Activated T-cell treated with anti-CD3 and anti-CD28 coated beads, Interleukin-2, amount 50 U/mL, for 4 hours (primary cell): ENCODE data around the gene CCDC51. TPM values are rescaled to one million over a fixed set of nuclear protein-coding genes. Genes with fewer than 3 reads are reported as not detected.
"Not testable (repeated sequence)": the region's sequence is repeated elsewhere in the genome, so short reads cannot be mapped to it uniquely, and the experiment has no call there.

Experiments
- ATAC-seq, 2 donors: fragments of 200-7000 bp; cut with Tn5 transposase; one replicate each; pipeline ENCODE4 v1.10.0; 2021
- DNase-seq: peaks from one replicate; pipeline ENCODE4 v3.0.0-alpha.2; 2020
- H3K27me3 Mint-ChIP-seq: one replicate; pipeline ENCODE4 v1.8.0; 2021; ENCODE audit warnings: low read depth, mixed read lengths
- H3K36me3 Mint-ChIP-seq: one replicate; pipeline ENCODE4 v1.8.0; 2022; ENCODE audit warnings: mixed read lengths; ENCODE audit not compliant: insufficient read depth
- H3K4me1 Mint-ChIP-seq: one replicate; pipeline ENCODE4 v1.8.0; 2021; ENCODE audit warnings: low read depth, mixed read lengths
- H3K4me3 Mint-ChIP-seq: one replicate; pipeline ENCODE4 v1.8.0; 2021; ENCODE audit warnings: mild to moderate bottlenecking, moderate library complexity, mixed read lengths
- H3K9me3 Mint-ChIP-seq: one replicate; pipeline ENCODE4 v1.8.0; 2021; ENCODE audit warnings: mixed read lengths
- total RNA-seq, 3 donors: library from RNA; stranded (reverse); gene quantifications; one replicate each; pipeline ENCODE4 v1.2.1, GENCODE V29; 2021

Gene CCDC51
- total RNA-seq, 3 donors from 2014 or later: 21.7 to 29.4 (median 24.7) TPM

DNA sequence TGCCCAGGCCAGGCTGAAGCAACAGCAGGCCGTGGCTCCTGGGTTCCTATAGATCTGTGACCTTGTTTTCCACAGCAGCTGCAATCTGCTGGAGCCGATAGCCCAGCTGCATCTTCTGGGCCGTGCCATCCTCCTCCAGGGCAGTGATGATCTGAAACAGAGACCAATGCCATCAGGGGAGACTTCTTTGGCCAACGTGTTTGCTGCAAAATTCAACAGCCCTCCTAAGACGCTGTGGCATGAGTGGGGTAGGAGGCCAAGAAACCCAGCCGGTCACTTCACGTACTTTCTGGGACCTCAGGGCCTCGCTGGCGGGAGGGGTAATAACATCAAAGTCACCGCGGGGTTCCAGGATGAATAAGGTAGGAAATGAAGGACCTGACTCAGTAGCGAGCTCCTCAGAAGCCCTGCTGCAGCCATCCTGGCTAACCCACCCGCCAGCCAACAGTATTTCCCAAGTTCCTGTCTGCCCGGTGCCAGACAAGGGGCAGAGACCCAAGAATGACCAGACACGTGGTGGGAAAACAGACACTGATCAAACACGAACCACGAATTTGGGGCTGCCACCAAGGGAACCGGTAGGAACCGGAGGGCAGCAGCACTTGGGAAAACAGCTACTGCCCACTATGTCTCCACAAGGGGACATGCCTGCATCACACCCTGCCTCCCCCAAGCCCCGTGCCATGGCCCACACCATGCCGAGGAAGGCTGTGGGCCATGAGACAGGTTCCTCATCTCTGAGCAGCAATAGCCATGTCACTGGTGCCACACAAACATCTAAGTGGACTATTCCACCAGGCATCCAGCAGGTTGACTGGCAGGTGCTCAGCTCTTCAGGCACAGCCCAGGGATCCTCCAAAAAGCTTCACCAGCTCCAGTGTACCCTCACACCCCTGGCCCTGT, 35.2 kb downstream of the CCDC51 start:
- H3K36me3 Mint-ChIP-seq: no peaks in the 10 kb centered on the region
- no peak overlapping the region for H3K4me3 Mint-ChIP-seq
- no peaks in the 10 kb centered on the region for H3K4me1 Mint-ChIP-seq
- no peaks in the 10 kb centered on the region for H3K9me3 Mint-ChIP-seq
- ATAC-seq (no peak), DNase-seq (no peak)
- no peaks in the 10 kb centered on the region for H3K27me3 Mint-ChIP-seq

GRCh38 chr3:48403533-48404439, 36.1 kb downstream of the CCDC51 start:
- no peak for DNase-seq
- Mint-ChIP-seq H3K4me3 (no peak overlapping the region), H3K4me1 (no peaks in the 10 kb centered on the region), H3K9me3 (no peaks in the 10 kb centered on the region), H3K27me3 (no peaks in the 10 kb centered on the region), H3K36me3 (no peaks in the 10 kb centered on the region)
- ATAC-seq: no peak

- Mint-ChIP-seq H3K27me3 (no peaks in the 10 kb centered on the region), H3K4me1 (no peaks in the 10 kb centered on the region), H3K4me3 (no peak overlapping the region), H3K9me3 (no peaks in the 10 kb centered on the region), H3K36me3 (no peaks in the 10 kb centered on the region)
- DNase-seq: no peak
- no peak for ATAC-seq
Measured at GRCh38 chr3:48402907-48403306, 37.0 kb downstream of the CCDC51 start.

- Mint-ChIP-seq H3K4me1 (no peaks in the 10 kb centered on the region), H3K36me3 (no peaks in the 10 kb centered on the region), H3K9me3 (no peaks in the 10 kb centered on the region), H3K27me3 (no peaks in the 10 kb centered on the region), H3K4me3 (no peak overlapping the region)
- ATAC-seq: no peak
- no peak for DNase-seq
Measured at GRCh38 chr3:48402281-48402732, 37.6 kb downstream of the CCDC51 start.

DNA sequence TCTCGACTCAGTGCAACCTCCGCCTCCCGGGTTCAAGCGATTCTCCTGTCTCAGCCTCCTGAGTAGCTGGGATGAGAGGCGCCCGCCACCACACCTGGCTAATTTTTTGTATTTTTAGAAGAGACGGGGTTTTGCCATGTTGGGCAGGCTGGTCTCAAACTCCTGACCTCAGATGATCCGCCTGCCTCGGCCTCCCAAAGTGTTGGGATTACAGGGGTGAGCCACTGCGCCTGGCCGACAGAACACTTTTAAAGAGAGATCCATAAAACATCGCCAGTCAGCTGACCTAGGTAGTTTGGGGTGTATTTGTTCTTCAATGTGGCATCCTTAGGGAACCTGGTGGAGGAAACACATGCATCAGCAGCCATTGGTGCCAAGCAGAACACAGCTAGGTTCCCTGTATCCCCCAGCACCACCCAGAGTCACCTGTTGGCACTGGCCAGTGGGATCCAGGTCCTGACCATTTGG, 38.5 kb downstream of the CCDC51 start:
- not testable (repeated sequence) for DNase-seq

DNA sequence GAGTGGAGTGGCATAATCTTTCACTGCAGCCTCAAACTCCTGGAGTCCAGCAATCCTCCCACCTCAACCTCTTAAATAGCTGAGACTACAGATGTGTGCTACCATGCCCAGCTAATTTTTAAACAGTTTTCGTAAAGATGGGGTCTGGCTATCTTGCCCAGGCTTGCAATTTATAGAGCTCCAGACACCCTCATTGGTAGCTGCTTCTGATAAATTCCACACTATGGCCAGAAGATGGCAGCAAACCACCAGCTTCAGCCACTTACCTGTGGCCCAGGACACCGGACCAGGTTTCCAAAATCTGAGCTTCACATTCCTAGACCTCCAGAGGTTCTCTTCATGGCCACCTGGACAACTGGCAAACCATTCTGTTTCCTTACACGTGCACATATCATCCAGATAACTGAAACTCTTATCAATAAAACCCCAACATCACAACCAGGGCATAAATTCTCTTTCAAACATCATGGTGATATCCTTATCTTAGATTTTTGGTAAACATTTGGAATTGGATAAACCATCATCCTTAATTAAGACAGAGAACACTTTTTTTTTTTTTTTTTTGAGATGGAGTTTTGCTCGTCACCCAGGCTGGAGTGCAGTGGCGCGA, 39.0 kb downstream of the CCDC51 start:
- ATAC-seq (peak; percentile 81 to 84), DNase-seq (peak; percentile 59)
- Mint-ChIP-seq H3K9me3 (no peaks in the 10 kb centered on the region), H3K36me3 (no peaks in the 10 kb centered on the region), H3K27me3 (peaks cover under 1% of the 10 kb centered on the region), H3K4me3 (no peak overlapping the region), H3K4me1 (no peaks in the 10 kb centered on the region)

More for the DNA sequence above, 38.5 kb downstream of the CCDC51 start:
- not testable (repeated sequence) for H3K4me1 Mint-ChIP-seq, H3K36me3 Mint-ChIP-seq, ATAC-seq, H3K27me3 Mint-ChIP-seq, H3K9me3 Mint-ChIP-seq, H3K4me3 Mint-ChIP-seq

- ATAC-seq (no peak), DNase-seq (no peak)
- H3K9me3 Mint-ChIP-seq: no peaks in the 10 kb centered on the region
- no peak overlapping the region for H3K4me3 Mint-ChIP-seq
- H3K27me3 Mint-ChIP-seq: peaks cover 5% of the 10 kb centered on the region
- no peaks in the 10 kb centered on the region for H3K4me1 Mint-ChIP-seq
- no peaks in the 10 kb centered on the region for H3K36me3 Mint-ChIP-seq
Measured at GRCh38 chr3:48399387-48400172, 40.3 kb downstream of the CCDC51 start.

- H3K4me1 Mint-ChIP-seq: no peaks in the 10 kb centered on the region
- ATAC-seq (no peak), DNase-seq (no peak)
- no peaks in the 10 kb centered on the region for H3K36me3 Mint-ChIP-seq
- peaks cover 8% of the 10 kb centered on the region for H3K27me3 Mint-ChIP-seq
- H3K4me3 Mint-ChIP-seq: no peak overlapping the region
- no peaks in the 10 kb centered on the region for H3K9me3 Mint-ChIP-seq
Measured at GRCh38 chr3:48398701-48399386, 41.1 kb downstream of the CCDC51 start.

- Mint-ChIP-seq H3K27me3 (peaks cover 12% of the 10 kb centered on the region), H3K4me1 (no peaks in the 10 kb centered on the region), H3K9me3 (no peaks in the 10 kb centered on the region), H3K4me3 (no peak overlapping the region), H3K36me3 (no peaks in the 10 kb centered on the region)
- ATAC-seq (no peak), DNase-seq (no peak)
Measured at GRCh38 chr3:48397767-48398681, 41.9 kb downstream of the CCDC51 start.

DNA sequence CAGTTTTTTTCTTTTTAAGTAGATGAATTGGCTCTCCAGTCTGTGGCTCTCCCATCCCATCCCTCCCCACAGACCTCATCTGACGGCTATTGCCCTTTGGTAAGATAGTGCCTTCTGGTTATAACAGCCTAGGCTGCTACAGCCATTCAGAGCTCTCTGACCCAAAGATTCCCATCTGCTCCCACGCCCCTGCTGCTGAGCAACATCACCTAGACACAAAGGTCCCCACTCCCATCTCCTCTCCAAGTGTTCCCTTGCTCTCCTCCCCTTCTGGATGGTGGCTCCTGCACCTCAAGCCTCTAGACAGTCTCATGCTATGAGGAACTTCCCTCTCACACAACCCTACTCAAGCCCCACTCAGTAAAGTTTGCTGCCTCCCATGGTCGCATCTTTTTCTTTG, 44.2 kb downstream of the CCDC51 start:
- Mint-ChIP-seq H3K27me3 (peaks cover 13% of the 10 kb centered on the region), H3K9me3 (no peaks in the 10 kb centered on the region), H3K4me1 (no peaks in the 10 kb centered on the region), H3K36me3 (no peaks in the 10 kb centered on the region), H3K4me3 (no peak overlapping the region)
- DNase-seq (no peak), ATAC-seq (no peak)

DNA sequence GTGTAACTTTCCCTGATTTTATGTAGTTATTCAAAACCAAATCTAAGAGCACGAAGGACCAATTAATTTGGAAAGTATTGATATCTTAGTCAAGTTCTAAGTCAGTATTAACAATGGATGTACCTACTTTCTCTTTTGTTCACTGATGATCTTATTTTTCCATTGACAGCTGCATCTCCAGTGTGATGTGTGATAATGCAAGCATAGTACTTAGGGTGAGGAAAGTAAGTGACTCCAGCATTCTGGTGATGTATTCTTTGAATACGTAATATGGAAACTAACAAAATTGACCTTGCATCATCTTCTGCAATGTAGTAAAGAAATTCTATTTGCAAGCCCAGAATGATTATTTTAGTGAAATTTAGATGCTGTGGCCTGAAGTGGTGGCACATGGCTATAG, 45.5 kb downstream of the CCDC51 start:
- no peak for DNase-seq
- H3K4me3 Mint-ChIP-seq: no peak overlapping the region
- no peaks in the 10 kb centered on the region for H3K36me3 Mint-ChIP-seq
- H3K27me3 Mint-ChIP-seq: peaks cover 13% of the 10 kb centered on the region
- no peaks in the 10 kb centered on the region for H3K9me3 Mint-ChIP-seq
- no peak for ATAC-seq
- H3K4me1 Mint-ChIP-seq: no peaks in the 10 kb centered on the region

GRCh38 chr3:48388966-48389365, 51.0 kb downstream of the CCDC51 start:
- Mint-ChIP-seq H3K27me3 (peaks cover 12% of the 10 kb centered on the region), H3K4me1 (no peaks in the 10 kb centered on the region), H3K36me3 (no peaks in the 10 kb centered on the region), H3K4me3 (no peak overlapping the region), H3K9me3 (no peaks in the 10 kb centered on the region)
- DNase-seq (no peak), ATAC-seq (no peak)
